ENCODE measurements around the gene TNFAIP8L1. TPM values are rescaled to one million over a fixed set of nuclear protein-coding genes. Genes with fewer than 3 reads are reported as not detected.

The TNFAIP8L1 gene
- total and polyA plus RNA-seq, 2 of the 8 experiments (the other 6 are each of a cell fraction or from before 2014, with no cell fraction given): 3.2 to 6.1 TPM

DNA sequence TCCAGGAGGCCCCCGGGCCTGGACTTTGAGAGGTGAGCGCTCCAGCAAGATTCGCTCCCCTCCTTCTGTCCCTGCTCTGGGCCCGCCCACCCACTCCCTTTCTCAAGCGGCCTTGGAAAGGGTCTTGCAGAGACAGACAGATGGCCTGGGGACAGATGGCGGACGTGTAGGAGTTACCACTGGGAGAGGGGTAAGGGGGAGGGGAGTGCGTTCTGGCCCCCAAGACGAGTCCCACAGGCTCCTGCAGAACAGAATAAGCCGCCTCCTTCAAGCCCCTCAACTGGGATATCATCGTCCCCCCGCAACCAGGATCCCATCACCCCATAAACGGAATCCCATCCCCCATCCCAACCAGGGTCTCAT lies 3.6 kb upstream of the TNFAIP8L1 start:
- peak overlapping the region; percentile 61 for H2BK120ac ChIP-seq (replicated peaks; ENCODE audit: low read depth, low read length)
- DNase-seq (ENCODE audit: low read depth in 1 of 2, low spot score in 2 of 2): no peak

More for the DNA sequence above, 3.6 kb upstream of the TNFAIP8L1 start:
- Histone ChIP-seq H2BK5ac (ENCODE audit: low read depth, low read length) (no peak overlapping the region), H4K91ac (replicated peaks; ENCODE audit: insufficient read length, low read length) (no peak overlapping the region), H3K4me1 (replicated peaks in 1 of 4; ENCODE audit: control insufficient read depth in 3 of 4, insufficient read depth in 4 of 4, low read length in 3 of 4) (peaks cover 0 to 10% (median 6%) of the 10 kb centered on the region in 4 experiments; a peak in 3 of 7 replicates), H3K23me2 (ENCODE audit: low read depth, low read length) (peaks cover 11% of the 10 kb centered on the region; the same call in 1 of the 2 replicates), H3K27ac (ENCODE audit: low read depth, low read length) (no peak overlapping the region), H3K18ac (ENCODE audit: extremely low read depth, low read length) (peak overlapping the region; percentile 90; the same call in 1 of the 2 replicates), H4K20me1 (replicated peaks in 1 of 2; ENCODE audit: control insufficient read depth in 1 of 2, insufficient read depth in 2 of 2, low read length in 2 of 2) (no peaks in the 10 kb centered on the region), H2AFZ (ENCODE audit: low read length) (peak overlapping the region; percentile 26; the same call in 1 of the 2 replicates), H3K4me3 (ENCODE audit: extremely low read depth in 1 of 4, insufficient read depth in 2 of 4, low read depth in 3 of 4, low read length in 4 of 4) (peak overlapping the region; percentile 39 to 79 (median 70)), H2BK20ac (ENCODE audit: low read length) (no peak overlapping the region), H3K36me3 (ENCODE audit: control insufficient read depth in 2 of 4, insufficient read depth in 4 of 4, low read length in 3 of 4) (no peaks in the 10 kb centered on the region), H3K14ac (ENCODE audit: insufficient read length) (no peak overlapping the region), H3K9me3 (ENCODE audit: insufficient read depth in 2 of 2, low read depth in 1 of 2, low read length in 1 of 2) (no peaks in the 10 kb centered on the region), H4K8ac (ENCODE audit: extremely low read depth, insufficient read depth, low read length) (no peak overlapping the region; the same call in 1 of the 2 replicates), H3K27me3 (replicated peaks in 1 of 4; ENCODE audit: control insufficient read depth in 3 of 4, extremely low read depth in 1 of 4, insufficient read depth in 3 of 4, low read length in 3 of 4) (peaks cover 0 to 13% (median 11%) of the 10 kb centered on the region in 4 experiments; a peak in 5 of 7 replicates), H3K9ac (replicated peaks in 1 of 4; ENCODE audit: extremely low read depth in 1 of 4, low read depth in 3 of 4, low read length in 3 of 4) (no peak overlapping the region; a peak in 1 of 7 replicates), H3K79me1 (ENCODE audit: low read depth, low read length) (peaks cover 6% of the 10 kb centered on the region; the same call in 1 of the 2 replicates), H2AK5ac (ENCODE audit: low read depth, low read length) (no peak overlapping the region), H4K5ac (ENCODE audit: insufficient read length, low read depth, low read length) (no peak overlapping the region), H3K56ac (replicated peaks; ENCODE audit: insufficient read length, low read depth, low read length) (peak overlapping the region; percentile 10), H2BK12ac (ENCODE audit: low read depth, low read length) (peak overlapping the region; percentile 50; the same call in 1 of the 2 replicates), H3K4ac (replicated peaks; ENCODE audit: insufficient read length, low read depth, low read length) (peak overlapping the region; percentile 54), H3K23ac (ENCODE audit: insufficient read length) (no peak overlapping the region), H3K4me2 (ENCODE audit: insufficient read depth in 1 of 2, low read depth in 2 of 2, low read length in 2 of 2) (peak overlapping the region; percentile 30 to 87), H3K79me2 (ENCODE audit: control insufficient read depth in 1 of 2, insufficient read depth in 2 of 2, low read length in 2 of 2) (no peaks in the 10 kb centered on the region), H2BK15ac (ENCODE audit: low read length) (no peak overlapping the region; the same call in 1 of the 2 replicates)
- no peak for TF ChIP-seq RNF2 (IDR thresholded peaks at IDR 0.05; ENCODE audit: borderline replicate concordance, low read depth, low read length, missing control alignments, poor library complexity, severe bottlenecking)
- TF ChIP-seq, protein P1, sequence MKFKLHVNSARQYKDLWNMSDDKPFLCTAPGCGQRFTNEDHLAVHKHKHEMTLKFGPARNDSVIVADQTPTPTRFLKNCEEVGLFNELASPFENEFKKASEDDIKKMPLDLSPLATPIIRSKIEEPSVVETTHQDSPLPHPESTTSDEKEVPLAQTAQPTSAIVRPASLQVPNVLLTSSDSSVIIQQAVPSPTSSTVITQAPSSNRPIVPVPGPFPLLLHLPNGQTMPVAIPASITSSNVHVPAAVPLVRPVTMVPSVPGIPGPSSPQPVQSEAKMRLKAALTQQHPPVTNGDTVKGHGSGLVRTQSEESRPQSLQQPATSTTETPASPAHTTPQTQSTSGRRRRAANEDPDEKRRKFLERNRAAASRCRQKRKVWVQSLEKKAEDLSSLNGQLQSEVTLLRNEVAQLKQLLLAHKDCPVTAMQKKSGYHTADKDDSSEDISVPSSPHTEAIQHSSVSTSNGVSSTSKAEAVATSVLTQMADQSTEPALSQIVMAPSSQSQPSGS (IDR thresholded peaks at IDR 0.05; ENCODE audit: low read length): no peak
- no peak for TF ChIP-seq CEBPB (IDR thresholded peaks at IDR 0.05; ENCODE audit: low read depth, low read length)
- TF ChIP-seq CBX8 (IDR thresholded peaks at IDR 0.05; ENCODE audit: borderline replicate concordance, low read depth, low read length): no peak
- TF ChIP-seq FOSL1 (IDR thresholded peaks at IDR 0.05; ENCODE audit: insufficient read depth, low read depth, low read length): no peak
- TF ChIP-seq ASH2L (IDR thresholded peaks at IDR 0.05; ENCODE audit: low read length): no peak
- TF ChIP-seq SIN3A (conservative IDR thresholded peaks at IDR 0.05 in 1 of 2, IDR thresholded peaks at IDR 0.05 in 1 of 2; ENCODE audit: low read depth in 1 of 2, low read length in 2 of 2): no peak
- no peak for FAIRE-seq
- ChIA-PET CTCF (ENCODE audit: partially characterized antibody) (interaction anchor here (0.6 to 3.4 kb wide), 39 partner anchors 9 to 284 kb away, joined by 3 to 92 read pairs (median 7); partner anchors contain the start of genes LRG1, PLIN4 and PLIN5), POLR2A (ENCODE audit: partially characterized antibody) (interaction anchor here (1.1 to 2.6 kb wide), 6 partner anchors 18 to 101 kb away, joined by 3 to 8 read pairs (median 4); partner anchors contain the start of gene PLIN5)
- WGBS, 2 experiments (ENCODE audit: extremely low coverage in 1 of 2, insufficient coverage in 1 of 2, insufficient read length in 1 of 2, insufficient replicate concordance in 2 of 2, low coverage in 1 of 2, low lambda C conversion rate in 2 of 2, missing lambda C conversion rate in 1 of 2): 22% methylated on average over 7 of the region's 13 CpGs; no CpG with 5 or more reads in 1 of the 2 experiments
